C4-2B (cell line): ENCODE measurements around the gene GPR42.
"Not testable (repeated sequence)": the region's sequence is repeated elsewhere in the genome, so short reads cannot be mapped to it uniquely, and the experiment has no call there.

Experiments used
- H3K27ac ChIP-seq: fragments of 450-650 bp; 2 replicates; pipeline ENCODE4 v1.5.1; 2017
- ZFX ChIP-seq: fragments of 450-650 bp; IDR thresholded peaks from 2 replicates; pipeline ENCODE4 v1.6.1; 2017
- TF ChIP-seq, protein P1 (sequence below): fragments of 450-650 bp; conservative IDR thresholded peaks from 2 replicates; pipeline ENCODE4 v1.5.1; 2017; ENCODE audit warnings: mild to moderate bottlenecking

Gene GPR42

DNA sequence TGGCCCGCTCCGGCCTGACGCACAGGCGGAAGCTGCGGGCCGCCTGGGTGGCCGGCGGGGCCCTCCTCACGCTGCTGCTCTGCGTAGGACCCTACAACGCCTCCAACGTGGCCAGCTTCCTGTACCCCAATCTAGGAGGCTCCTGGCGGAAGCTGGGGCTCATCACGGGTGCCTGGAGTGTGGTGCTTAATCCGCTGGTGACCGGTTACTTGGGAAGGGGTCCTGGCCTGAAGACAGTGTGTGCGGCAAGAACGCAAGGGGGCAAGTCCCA is 18.8 kb upstream of the GPR42 start:
- no peak for TF ChIP-seq ZFX
- TF ChIP-seq, protein P1, sequence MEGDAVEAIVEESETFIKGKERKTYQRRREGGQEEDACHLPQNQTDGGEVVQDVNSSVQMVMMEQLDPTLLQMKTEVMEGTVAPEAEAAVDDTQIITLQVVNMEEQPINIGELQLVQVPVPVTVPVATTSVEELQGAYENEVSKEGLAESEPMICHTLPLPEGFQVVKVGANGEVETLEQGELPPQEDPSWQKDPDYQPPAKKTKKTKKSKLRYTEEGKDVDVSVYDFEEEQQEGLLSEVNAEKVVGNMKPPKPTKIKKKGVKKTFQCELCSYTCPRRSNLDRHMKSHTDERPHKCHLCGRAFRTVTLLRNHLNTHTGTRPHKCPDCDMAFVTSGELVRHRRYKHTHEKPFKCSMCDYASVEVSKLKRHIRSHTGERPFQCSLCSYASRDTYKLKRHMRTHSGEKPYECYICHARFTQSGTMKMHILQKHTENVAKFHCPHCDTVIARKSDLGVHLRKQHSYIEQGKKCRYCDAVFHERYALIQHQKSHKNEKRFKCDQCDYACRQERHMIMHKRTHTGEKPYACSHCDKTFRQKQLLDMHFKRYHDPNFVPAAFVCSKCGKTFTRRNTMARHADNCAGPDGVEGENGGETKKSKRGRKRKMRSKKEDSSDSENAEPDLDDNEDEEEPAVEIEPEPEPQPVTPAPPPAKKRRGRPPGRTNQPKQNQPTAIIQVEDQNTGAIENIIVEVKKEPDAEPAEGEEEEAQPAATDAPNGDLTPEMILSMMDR: no peak
- H3K27ac ChIP-seq: no peak overlapping the region

DNA sequence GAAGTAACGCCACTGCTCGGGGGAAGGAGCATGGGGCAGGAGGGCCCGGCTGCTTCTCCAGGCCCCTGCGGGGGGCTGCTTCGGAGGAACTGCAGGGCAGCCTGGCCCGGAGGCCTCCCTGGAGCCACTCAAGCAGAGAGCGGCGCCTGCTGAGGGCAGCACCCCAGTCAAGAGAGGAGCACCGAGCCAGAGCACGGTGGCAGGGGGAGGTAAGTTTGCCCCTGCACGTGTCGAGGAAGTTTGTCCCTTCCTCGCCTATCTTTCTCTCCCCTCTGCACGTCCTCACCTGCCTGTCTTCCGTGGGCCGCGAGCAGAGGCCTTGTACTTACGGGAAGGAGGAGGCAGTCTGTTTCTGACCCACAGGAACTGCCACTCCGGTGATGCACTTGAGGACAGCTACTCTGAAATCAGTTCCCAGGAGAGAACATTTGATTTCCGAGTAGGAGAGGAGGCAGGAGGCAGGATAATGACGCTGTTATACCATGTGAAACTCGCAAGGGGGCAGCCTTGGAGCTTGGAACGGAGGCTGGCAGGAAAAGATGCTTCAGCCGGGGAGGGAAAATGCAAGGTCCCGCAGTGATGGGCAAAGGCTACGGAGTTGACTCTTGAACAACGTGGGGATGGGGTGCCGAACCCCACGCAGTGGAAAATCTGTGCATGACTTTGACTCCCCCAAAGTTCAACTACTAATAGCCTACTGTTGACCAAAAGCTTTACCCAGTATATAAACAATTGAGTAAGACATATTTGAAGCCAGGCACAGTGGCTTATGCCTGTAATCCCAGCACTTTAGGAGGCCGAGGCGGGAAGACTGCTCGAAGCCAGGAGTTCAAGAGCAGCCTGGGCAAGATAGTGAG is 18.2 kb upstream of the GPR42 start:
- no peak for TF ChIP-seq ZFX
- TF ChIP-seq, protein P1: peak; percentile 89
- no peak overlapping the region for H3K27ac ChIP-seq

DNA sequence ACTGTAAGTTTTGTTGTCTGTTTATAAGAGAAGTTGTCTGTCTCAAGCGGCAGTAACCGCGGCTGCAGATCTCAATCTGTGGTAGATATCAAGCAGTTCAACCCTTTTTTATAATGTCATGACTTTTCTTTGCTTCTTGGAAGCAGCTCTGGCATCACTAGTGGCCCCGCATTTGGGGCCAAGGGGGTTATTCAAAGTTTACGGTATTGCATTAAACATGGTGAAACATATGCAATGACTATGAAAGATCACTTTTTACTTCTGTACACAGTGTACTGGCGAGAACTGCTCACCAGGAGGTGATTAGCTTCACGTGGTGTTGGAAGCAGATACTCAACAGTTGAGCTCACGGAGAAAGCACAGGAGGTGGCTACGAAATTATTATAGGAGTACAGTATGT is 17.2 kb upstream of the GPR42 start:
- H3K27ac ChIP-seq: no peak overlapping the region
- TF ChIP-seq, protein P1: no peak
- TF ChIP-seq ZFX: no peak

DNA sequence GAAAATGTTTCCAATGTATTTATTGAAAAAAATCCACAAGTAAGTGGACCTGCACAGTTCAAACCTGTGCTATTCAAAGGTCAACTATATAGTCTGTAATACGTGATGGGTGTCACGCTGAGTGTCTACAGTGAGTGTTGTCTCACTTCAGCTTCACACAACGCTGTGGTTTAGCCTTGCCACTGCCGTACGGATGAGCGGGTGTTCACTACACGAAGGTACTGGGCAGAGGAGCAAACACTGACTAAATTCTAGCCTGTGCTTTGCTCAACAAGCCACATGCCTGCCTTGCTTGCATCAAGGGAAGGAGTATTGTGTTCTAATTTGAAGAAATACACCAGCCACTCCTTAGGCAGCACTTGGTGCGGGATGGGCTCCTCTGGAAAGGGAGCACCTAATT is 16.0 kb upstream of the GPR42 start:
- H3K27ac ChIP-seq: no peak overlapping the region
- TF ChIP-seq, protein P1: no peak
- TF ChIP-seq ZFX: no peak

DNA sequence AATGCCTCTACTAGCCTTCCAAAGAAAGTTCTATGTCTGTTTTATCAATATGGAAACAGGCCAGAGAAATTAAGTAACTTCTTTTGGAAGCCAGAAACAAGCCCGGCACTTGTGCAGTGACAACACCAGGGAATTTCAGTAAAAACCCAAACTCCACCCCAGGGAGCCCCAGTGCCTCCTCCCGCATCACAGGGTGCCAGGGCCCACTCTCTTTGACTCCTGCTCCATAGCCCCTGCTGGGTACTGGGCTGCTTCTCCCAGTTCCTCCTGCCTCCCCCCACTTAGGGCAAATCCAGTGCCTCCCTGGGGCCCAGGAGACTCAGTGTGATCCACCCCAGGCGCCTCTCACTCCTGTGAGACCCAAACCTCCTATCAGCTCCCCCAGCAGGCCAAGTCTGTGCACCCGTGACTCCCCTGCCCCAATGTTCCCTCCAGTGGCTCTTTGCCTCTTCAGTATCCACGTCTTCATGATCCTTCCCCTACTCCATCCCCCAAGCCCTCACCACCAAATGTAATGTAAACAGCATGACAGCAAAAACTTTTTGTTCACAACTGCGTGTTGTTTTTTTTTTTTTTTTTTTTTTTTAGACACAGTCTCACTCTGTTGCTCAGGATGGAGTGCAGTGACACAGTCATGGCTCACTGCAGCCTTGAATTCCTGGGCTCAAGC is 14.9 kb upstream of the GPR42 start:
- no peak overlapping the region for H3K27ac ChIP-seq
- TF ChIP-seq, protein P1: no peak
- no peak for TF ChIP-seq ZFX

DNA sequence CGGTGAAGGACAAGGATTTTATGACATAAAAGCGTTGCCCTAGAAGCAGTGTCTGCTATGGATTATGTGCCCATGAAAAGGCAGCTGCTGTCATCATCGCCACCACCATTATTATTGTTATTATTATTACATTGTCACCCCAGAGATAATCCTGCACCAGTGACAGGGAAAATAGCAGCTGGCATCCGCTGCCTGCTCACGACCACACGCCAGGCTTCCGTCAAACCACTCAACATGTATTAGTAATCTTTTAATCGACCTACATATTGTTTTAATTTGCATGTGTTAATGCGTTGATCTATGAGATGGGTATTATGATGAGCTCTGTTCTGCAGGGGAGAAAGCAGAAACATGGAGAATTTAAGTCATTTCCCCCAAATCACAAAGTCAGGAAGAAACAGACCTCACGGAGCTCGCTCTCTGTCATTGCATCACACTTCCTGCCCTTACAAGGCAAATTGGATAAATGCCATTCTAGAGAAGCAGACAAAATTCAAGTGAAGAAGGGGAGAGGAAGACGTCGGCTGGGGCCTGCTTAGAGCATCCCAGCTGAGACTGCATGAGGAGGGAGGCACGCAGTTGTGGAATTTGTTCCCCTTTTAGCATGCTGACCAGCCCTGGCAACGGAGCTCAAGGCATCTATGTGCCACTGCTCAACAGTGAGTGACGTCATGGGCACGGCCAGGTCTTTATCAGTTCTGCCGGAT is 12.8 kb upstream of the GPR42 start, which contains the start of gene FFAR3:
TSS of gene FFAR3 (plus strand) at position 594 of the 707 bp plus-strand sequence. CDS start 431 bp downstream, outside the sequence.
- TF ChIP-seq ZFX: no peak
- TF ChIP-seq, protein P1: no peak

DNA sequence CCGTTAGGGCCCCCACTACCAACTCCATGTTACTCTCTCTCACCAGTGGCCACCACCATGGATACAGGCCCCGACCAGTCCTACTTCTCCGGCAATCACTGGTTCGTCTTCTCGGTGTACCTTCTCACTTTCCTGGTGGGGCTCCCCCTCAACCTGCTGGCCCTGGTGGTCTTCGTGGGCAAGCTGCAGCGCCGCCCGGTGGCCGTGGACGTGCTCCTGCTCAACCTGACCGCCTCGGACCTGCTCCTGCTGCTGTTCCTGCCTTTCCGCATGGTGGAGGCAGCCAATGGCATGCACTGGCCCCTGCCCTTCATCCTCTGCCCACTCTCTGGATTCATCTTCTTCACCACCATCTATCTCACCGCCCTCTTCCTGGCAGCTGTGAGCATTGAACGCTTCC is 12.0 kb upstream of the GPR42 start:
- H3K27ac ChIP-seq: not testable (repeated sequence)

More for the DNA sequence above, 12.8 kb upstream of the GPR42 start, which contains the start of gene FFAR3:
- no peak within 1 kb of the TSS for H3K27ac ChIP-seq

DNA sequence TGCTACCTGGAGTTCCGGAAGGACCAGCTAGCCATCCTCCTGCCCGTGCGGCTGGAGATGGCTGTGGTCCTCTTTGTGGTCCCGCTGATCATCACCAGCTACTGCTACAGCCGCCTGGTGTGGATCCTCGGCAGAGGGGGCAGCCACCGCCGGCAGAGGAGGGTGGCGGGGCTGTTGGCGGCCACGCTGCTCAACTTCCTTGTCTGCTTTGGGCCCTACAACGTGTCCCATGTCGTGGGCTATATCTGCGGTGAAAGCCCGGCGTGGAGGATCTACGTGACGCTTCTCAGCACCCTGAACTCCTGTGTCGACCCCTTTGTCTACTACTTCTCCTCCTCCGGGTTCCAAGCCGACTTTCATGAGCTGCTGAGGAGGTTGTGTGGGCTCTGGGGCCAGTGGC is 11.5 kb upstream of the GPR42 start:
- H3K27ac ChIP-seq: not testable (repeated sequence)

DNA sequence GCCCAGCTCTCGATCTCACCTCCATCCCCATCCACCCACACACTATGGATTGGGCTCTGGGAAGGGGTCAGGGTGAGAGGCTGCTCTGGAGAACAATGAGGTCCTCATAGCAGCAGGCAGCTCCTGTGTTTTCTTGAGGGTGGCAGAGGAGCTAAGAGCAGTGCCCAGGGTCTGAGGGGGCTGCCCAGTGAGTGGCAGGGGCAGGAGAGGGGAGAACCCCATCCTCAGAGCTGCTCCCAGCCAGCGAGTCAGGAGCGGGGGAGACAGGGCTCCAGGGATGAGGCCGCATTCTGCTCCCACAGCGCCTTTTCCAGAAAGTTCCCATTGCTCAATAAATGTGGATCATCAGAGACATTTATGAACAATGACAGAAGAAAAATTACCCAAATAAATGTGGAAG is 10.8 kb upstream of the GPR42 start:
- H3K27ac ChIP-seq: not testable (repeated sequence)
